C4-2B (cell line): ENCODE results near the gene SINHCAF.

Experiments used
- ZFX ChIP-seq: fragments of 450-650 bp; IDR thresholded peaks from 2 replicates; pipeline ENCODE4 v1.6.1; 2017
- TF ChIP-seq, protein P1 (sequence below): fragments of 450-650 bp; conservative IDR thresholded peaks from 2 replicates; pipeline ENCODE4 v1.5.1; 2017; ENCODE audit warnings: mild to moderate bottlenecking

DNA sequence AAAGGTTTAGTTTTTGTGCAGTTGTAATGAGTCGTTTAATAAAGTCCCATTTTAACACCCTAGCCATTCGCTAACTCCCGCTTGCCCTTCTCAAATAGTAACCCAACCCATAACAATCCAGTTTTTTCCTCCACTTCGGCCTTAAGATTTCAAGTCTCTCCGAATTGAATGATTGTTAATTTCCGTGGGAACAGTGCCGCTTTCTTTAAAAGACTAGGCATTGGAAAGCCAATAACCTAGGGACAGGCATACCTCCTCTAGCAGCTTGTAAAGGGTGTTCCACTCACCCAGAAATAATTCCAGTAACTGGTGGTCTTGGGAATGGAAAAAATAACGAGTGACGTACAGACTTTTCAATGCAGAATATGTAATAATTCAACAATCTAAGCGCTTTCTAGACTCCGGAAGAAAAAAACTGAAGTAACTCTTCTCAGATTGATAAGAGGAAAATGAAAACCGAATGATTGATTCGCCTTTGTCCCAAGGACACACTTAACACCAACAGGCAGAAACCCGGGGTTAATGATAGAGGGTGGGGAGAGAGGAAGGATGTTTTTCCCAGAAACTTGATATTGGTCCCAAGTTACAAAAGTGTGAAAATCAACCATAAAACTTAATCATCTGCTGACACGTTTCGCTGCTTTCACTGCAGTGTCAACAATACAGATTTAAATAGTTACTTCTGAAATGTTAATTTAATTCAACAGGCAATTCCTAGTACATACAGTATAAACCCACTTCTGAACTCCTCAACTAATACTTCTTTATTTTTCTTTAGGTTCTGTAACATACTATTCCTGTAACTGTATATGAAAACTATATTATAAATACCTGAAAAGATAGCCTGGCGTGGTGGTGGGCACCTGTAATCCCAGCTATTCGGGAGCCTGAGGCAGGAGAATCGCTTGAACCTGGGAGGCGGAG, 1.0 kb upstream of the SINHCAF start:
- TF ChIP-seq, protein P1, sequence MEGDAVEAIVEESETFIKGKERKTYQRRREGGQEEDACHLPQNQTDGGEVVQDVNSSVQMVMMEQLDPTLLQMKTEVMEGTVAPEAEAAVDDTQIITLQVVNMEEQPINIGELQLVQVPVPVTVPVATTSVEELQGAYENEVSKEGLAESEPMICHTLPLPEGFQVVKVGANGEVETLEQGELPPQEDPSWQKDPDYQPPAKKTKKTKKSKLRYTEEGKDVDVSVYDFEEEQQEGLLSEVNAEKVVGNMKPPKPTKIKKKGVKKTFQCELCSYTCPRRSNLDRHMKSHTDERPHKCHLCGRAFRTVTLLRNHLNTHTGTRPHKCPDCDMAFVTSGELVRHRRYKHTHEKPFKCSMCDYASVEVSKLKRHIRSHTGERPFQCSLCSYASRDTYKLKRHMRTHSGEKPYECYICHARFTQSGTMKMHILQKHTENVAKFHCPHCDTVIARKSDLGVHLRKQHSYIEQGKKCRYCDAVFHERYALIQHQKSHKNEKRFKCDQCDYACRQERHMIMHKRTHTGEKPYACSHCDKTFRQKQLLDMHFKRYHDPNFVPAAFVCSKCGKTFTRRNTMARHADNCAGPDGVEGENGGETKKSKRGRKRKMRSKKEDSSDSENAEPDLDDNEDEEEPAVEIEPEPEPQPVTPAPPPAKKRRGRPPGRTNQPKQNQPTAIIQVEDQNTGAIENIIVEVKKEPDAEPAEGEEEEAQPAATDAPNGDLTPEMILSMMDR, result no peak
- TF ChIP-seq ZFX, result no peak
